SW 1271 (cell line): ENCODE results near the gene FBXL19.
A peak's percentile ranks its signal among the peaks of the same experiment; 100 is the strongest.
"Not testable (repeated sequence)": the region's sequence is repeated elsewhere in the genome, so short reads cannot be mapped to it uniquely, and the experiment has no call there.

Source experiments
- DNase-seq, 2 experiments: peaks; one replicate each; lab custom pipeline; 2025; lab: John Stamatoyannopoulos, UW

The FBXL19 gene

GRCh38 chr16:30921748-30922419, 1.5 kb upstream of the FBXL19 start:
- peak; percentile 31 to 94 for DNase-seq

DNA sequence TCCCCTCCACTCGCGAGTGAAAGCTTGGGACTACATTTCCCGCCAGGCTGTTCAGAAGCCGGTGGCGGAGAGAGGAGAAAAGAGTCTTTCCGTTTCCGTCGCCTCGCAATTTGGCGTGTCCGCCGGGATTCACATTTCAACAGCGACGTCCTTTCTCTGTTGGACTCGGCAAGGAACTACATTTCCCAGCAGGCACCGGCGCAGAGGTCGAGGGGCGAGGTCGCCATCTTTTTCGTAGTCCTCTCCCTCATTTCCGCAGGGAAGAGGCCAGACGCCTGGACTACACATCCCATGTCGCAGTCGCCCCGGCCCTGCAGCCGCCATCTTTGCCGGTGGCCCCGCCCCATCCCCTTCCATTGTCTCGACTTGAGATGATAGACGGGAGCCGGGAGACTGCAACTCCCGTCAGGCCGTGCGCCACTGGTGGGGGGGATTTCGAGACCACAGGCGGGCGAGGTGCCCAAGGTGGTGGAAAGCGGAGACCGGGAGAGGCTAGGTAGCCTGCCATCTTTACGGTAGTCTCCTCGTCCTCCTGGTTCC, 882 bp upstream of the FBXL19 start:
- peak; percentile 98 to 99 for DNase-seq

DNA sequence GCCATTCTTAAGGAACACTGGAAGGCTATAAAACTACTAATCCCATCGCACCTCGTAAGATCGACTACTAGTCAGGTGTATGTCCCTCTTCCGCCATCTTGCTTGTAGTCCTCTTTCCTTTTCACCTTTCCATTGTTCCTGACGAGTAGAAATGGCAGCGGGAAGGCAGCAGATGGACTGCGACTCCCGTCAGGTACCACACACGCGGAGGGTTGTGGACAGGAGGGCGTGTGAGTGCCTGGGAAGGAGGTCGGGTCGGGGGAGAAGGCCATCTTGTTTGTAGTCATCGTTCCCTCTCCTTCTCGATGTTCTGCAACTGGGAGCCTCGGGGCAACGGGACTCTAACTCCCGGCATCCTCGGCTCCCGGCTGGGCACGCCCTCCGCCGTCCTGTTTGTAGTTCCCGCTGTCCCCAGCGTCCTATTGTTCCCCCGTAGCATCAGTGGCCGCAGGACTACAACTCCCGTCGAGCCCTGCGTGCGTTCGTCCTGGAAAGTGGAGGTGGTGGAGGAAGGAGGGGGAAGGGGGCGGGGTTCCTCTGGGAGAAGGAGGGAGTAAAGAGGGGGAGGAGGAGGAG, 324 bp upstream of the FBXL19 start:
- peak; percentile 97 to 98 for DNase-seq

DNA sequence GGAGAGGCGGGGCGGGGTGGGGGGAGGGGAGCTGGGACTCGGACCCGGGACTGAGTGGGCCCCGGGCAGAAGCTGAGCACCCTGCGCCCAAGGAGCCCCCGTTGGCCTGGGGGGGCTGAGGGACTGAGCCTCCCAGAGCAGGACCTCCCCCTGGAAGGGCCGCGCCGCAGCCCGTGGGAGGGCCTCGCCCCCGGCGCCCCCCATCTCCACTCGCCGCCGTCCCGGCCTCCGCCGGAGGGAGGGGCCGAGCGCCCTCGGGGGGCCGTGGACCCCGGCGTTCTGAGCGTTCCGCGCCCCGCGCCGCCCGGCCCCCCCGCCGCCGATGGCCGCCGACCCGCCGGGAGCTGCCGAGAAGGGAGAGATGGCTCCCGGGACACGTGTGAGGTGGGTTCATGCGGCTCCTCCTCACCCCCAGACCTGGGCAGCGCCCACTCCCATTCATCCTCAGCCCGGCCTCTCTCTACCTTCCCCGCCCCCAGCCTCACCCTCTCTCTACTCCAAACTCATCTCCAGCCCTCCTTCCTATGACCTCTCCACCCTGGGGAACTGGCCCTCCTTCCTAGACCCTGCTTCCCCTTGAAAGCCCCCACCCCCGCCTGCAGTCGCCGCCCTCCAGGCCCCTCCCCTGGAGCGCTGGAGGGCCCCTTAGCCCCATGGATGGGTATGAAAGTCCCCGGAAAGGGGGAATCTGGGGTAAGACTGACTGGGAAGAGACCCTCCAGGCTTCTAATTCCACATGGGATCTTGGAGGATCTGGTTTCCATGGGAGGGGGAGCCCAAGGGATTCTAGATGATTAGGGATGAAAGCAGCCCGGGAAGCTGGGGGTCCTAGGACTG, 922 bp downstream of the FBXL19 start:
- no peak for DNase-seq

- no peak for DNase-seq
These were observed 1.7 kb downstream of the FBXL19 start for GRCh38 chr16:30924913-30925631.

DNA sequence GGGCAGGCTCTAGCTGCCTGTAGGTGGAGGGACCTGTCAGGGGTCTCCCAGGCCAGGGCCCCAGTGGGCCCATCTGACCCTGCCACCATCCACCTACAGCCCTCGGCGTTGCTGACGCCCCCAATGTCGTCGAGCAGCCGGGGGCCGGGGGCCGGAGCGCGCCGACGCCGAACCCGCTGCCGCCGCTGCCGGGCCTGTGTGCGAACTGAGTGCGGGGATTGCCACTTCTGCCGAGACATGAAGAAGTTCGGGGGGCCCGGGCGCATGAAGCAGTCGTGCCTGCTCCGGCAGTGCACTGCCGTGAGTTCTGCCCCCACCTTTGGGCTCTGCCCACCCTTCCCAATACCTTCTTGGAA, 2.2 kb downstream of the FBXL19 start:
- DNase-seq, result no peak

DNA sequence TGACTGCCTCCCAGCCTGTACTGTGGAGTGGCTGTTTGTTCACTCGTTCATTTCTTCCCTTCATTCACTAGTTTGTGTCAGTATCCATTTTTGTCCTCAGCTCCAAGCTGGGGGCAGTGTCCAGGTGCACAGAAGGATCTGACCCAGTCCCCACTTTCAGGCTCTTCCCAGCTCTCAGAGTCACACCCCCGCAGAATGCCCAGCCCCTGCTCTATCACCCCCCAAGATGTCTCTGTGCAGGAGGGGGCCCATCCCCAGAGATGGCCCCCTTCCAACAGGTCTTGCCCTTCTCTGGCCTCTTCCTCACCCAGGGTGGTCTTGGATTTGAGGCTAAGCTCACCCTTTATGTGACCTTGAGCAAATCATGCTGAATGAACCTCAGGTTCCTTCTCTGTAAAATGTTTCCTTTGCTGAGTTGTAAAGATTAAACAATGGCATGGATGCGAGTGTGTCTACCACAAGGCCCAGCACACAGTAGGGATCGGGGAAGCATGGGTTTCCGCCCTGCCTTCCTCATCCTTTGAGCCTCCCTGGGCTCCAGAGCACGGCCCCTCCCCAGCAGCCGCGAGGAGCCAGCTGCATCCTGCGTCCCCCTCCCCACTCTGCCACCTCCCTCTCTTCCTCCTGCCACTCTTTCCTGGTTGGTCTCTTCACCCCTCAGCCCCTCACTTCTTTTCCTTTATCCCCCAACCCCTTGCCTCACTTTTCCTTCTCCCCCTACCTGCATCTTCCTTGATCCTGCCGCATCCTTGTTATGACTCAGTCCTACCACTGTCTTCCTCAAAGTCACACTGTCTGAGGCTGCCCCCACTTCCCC, 2.8 kb downstream of the FBXL19 start:
- DNase-seq, result no peak

GRCh38 chr16:30926937-30927788, 3.8 kb downstream of the FBXL19 start:
- DNase-seq, result no peak

- peak in 1 of 2 experiments; percentile 75 for DNase-seq
These were observed 4.5 kb downstream of the FBXL19 start for GRCh38 chr16:30927789-30928378.

- DNase-seq, result no peak
These were observed 5.0 kb downstream of the FBXL19 start for GRCh38 chr16:30928390-30928789.

- no peak for DNase-seq
These were observed 5.8 kb downstream of the FBXL19 start for GRCh38 chr16:30929167-30929566.

DNA sequence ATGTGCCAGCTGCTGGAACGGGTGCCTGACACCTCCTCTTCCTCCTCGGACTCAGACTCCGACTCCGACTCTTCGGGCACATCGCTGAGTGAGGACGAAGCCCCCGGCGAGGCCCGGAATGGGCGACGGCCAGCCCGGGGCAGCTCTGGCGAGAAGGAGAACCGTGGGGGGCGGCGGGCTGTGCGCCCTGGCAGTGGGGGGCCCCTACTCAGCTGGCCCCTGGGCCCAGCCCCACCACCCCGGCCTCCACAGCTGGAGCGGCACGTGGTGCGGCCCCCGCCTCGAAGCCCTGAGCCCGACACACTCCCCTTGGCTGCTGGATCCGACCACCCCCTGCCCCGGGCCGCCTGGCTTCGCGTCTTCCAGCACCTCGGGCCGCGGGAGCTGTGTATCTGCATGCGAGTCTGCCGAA, 6.8 kb downstream of the FBXL19 start:
- no peak for DNase-seq

DNA sequence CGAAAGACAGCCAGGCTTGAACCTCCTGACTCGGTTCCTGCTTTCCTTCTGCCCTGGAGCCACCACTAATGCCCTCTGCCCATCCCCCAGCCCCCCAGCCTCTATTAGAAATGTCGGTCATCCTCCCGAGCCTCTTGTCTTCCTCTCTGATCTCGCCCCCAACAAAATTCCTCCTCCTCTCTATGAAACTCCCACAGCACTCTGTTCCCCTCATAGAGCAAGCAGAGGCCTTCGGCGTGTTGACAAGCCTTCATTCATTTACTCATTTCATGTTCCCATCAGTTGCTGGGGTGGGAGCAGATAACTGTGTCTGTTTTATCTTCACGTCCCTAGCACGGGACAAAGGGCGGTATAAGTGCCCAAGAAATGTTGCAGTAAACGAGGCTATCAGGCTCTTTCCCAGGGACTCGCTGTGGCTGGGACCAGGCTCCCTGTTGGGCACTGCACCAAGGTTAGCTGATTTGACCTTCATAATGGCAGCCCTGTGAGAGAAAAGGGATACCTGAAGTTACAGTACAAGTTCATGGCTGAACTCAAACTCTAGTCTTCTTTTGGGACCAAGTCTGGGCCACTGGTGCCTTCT, 7.8 kb downstream of the FBXL19 start:
- no peak for DNase-seq

GRCh38 chr16:30934827-30935557, 11.6 kb downstream of the FBXL19 start:
- peak in 1 of 2 experiments; percentile 28 for DNase-seq

- no peak for DNase-seq
These were observed 14.3 kb downstream of the FBXL19 start for GRCh38 chr16:30937692-30938091.

DNA sequence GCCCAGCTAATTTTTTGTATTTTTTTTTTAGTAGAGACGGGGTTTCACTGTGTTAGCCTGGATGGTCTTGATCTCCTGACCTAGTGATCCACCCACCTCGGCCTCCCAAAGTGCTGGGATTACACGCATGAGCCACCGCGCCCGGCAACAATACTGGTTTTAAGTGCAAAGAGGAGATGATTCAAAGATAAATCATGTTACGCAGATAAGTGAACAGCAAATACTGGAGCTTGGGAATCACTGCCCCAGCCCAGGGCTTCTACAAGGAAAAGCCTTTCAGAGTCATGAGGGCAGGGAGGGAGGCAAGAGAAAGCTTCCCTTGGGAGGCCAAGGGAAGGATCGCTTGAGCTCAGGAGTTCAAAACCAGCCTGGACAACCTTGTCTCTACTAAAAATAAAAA, 16.2 kb downstream of the FBXL19 start:
- DNase-seq, result not testable (repeated sequence)

DNA sequence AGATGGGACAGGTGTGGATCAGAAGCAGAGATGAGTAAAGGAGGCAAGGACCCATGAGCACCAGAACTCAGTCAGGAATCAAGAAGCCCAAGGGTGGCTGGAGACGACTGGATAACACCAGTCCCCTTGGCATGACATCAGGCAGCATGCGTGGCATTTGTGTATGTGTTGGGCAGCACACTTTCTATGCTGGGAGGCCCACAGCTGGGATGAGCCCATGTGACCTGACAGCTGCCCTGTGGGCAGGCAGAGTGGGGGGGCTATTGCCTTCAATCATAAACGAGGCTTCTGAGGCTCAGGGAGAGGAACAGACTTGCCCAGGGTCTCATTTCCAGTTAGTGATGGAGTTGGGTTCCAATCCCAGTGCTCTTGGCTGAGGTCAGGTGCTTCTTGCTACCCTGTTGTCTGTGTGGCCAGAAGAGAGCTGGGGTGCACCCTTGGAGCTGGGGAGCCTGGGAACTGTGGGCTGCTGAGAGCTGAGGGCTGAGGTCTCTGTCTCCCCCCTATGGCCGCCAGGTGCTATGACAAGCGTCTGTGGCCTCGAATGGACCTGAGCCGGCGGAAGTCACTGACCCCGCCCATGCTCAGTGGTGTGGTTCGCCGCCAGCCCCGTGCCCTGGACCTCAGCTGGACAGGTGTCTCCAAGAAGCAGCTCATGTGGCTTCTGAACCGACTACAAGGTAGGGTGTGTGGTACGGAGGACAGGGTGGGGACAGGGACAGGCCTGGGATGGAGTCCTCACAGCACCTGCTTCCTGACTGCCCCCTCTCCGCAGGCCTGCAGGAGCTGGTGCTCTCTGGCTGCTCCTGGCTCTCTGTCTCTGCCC, 18.4 kb downstream of the FBXL19 start:
- DNase-seq, result peak in 1 of 2 experiments; percentile 59

- no peak for DNase-seq
These were observed 19.0 kb downstream of the FBXL19 start for GRCh38 chr16:30942426-30942806.
